SK-MEL-5 (cell line): ENCODE data around the gene PRR23E. TPM values are rescaled to one million over a fixed set of nuclear protein-coding genes. Genes with fewer than 3 reads are reported as not detected.

Source experiments
- DNase-seq: peaks from one replicate; pipeline ENCODE4 v3.0.0-alpha.2; 2016; ENCODE audit warnings: low read depth, low spot score
- in situ Hi-C: cut with HindIII; loops from 2 replicates; pipeline ENCODE4 v1.10.0; 2016; ENCODE audit warnings: low sequenced_read_pairs, high pct_unique_total_duplicates, low pct_unique_long_range_greater_than_20kb
- total RNA-seq: library from RNA; depleted of rRNA; stranded (reverse); fragments of >200 nt; shearing (Covaris generic); gene quantifications from 2 replicates; pipeline ENCODE4 v1.2.3, GENCODE V29; 2014

The PRR23E gene
- total RNA-seq, 1 experiment from 2014 or later, result not detected

GRCh38 chr3:127197300-127198189, 4.6 kb downstream of the PRR23E start:
- no peak for DNase-seq
- in situ Hi-C loops, result no loop called here

- in situ Hi-C loops, result no loop called here
- DNase-seq, result no peak
These were observed 7.3 kb downstream of the PRR23E start for GRCh38 chr3:127200086-127200691.

- in situ Hi-C loops, result no loop called here
- DNase-seq, result no peak
These were observed 10.1 kb downstream of the PRR23E start for GRCh38 chr3:127203024-127203423.

- no peak for DNase-seq
- in situ Hi-C loops, result no loop called here
These were observed 12.1 kb downstream of the PRR23E start for GRCh38 chr3:127204841-127205582.

- DNase-seq, result no peak
- in situ Hi-C loops, result no loop called here
These were observed 13.2 kb downstream of the PRR23E start for GRCh38 chr3:127206154-127206553.

GRCh38 chr3:127206611-127207516, 13.9 kb downstream of the PRR23E start:
- DNase-seq, result no peak
- in situ Hi-C loops, result no loop called here

- in situ Hi-C loops, result no loop called here
- DNase-seq, result no peak
These were observed 15.0 kb downstream of the PRR23E start for GRCh38 chr3:127207727-127208482.

GRCh38 chr3:127208483-127209100, 15.7 kb downstream of the PRR23E start:
- in situ Hi-C loops, result no loop called here
- DNase-seq, result no peak

GRCh38 chr3:127209155-127209839, 16.4 kb downstream of the PRR23E start:
- in situ Hi-C loops, result no loop called here
- no peak for DNase-seq

GRCh38 chr3:127209840-127210653, 17.1 kb downstream of the PRR23E start:
- DNase-seq, result no peak
- in situ Hi-C loops, result no loop called here

GRCh38 chr3:127210654-127210943, 17.7 kb downstream of the PRR23E start:
- DNase-seq, result no peak
- in situ Hi-C loops, result no loop called here

- in situ Hi-C loops, result no loop called here
- no peak for DNase-seq
These were observed 18.5 kb downstream of the PRR23E start for GRCh38 chr3:127211118-127212060.

GRCh38 chr3:127212231-127212630, 19.3 kb downstream of the PRR23E start:
- no peak for DNase-seq
- in situ Hi-C loops, result no loop called here

GRCh38 chr3:127212711-127213110, 19.8 kb downstream of the PRR23E start:
- in situ Hi-C loops, result no loop called here
- no peak for DNase-seq
